ENCODE results near the gene CLEC18A.
"Not testable (repeated sequence)": the region's sequence is repeated elsewhere in the genome, so short reads cannot be mapped to it uniquely, and the experiment has no call there.

The CLEC18A gene

DNA sequence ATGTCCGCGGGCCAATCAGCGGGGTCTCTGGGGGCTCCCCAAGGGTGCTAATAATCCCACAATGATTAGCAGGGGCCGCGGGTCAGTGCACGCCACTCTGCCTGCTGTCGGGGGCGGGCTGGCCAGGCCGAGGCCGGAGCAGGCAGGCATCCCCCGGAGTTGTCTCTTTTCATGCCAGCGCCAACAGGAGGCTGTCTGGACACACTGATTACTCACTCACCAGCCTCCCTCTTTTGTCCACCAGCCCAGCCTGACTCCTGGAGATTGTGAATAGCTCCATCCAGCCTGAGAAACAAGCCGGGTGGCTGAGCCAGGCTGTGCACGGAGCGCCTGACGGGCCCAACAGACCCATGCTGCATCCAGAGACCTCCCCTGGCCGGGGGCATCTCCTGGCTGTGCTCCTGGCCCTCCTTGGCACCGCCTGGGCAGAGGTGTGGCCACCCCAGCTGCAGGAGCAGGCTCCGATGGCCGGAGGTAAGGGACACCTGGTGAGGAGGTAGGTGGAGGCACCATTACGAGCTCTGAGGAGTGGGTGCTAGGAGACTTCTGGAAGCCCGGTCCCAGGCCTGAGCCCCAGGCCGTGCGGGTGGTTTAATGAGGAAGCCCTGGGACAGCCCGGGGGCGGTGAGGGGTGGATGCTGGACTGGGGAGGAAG, at the start of gene CLEC18A:
Gene CLEC18A (plus strand): TSS at position 318 of the 655 bp plus-strand sequence. CDS start 33 bp downstream, at position 351.
- CTCF ChIA-PET; H3K27ac ChIP-seq (ENCODE audit: extremely low read depth, low read depth, low read length); H3K9me3 ChIP-seq (ENCODE audit: control insufficient read depth, insufficient read depth, low read depth, low read length); H3K4me3 ChIP-seq (ENCODE audit: low read depth, low read length); POLR2A ChIA-PET; H3K36me3 ChIP-seq (ENCODE audit: control insufficient read depth in 2 of 2, insufficient read depth in 1 of 2, low read length in 2 of 2); H3K4me1 ChIP-seq (ENCODE audit: control insufficient read depth, insufficient read depth, low read length): not testable (repeated sequence)

DNA sequence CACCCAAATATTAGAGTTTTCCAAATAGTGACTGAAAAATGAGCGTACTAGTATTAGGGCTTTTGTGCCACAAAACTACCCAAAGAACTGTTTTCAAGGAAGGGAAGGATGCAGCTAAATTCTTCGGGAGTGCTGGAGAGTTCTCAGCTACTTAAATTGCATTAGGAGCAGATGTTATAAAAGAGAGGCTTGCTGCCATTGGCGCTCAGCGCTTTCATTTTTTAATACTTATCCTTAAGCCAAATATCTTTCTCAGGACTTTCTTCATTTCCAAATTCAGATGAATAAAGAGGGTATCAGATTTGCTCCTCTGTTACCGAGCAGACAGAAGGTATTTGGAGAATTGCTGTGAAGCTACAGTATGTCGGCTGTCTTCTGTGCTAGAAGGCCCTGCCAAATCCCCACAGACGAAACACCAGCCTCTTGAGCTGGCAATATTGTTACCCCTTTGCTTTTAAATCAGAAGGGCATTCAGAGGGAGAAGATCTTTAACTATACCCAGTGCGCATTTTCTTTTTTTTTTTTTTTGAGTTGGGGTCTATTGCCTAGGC, 47.2 kb upstream of the CLEC18A start:
- Histone ChIP-seq H3K4me1 (ENCODE audit: control insufficient read depth, insufficient read depth, low read length) (no peaks in the 10 kb centered on the region), H3K36me3 (ENCODE audit: control insufficient read depth in 2 of 2, insufficient read depth in 1 of 2, low read length in 2 of 2) (peaks cover 0 to 5% of the 10 kb centered on the region in 2 experiments; a peak in 1 of 3 replicates), H3K4me3 (ENCODE audit: low read depth, low read length) (no peak overlapping the region), H3K27ac (ENCODE audit: extremely low read depth, low read depth, low read length) (no peak overlapping the region), H3K9me3 (ENCODE audit: control insufficient read depth, insufficient read depth, low read depth, low read length) (no peaks in the 10 kb centered on the region)
- ChIA-PET CTCF (interaction anchor here (0.5 to 2.3 kb wide), 3 partner anchors 26 to 251 kb away, joined by 3 to 11 read pairs (median 4); no protein-coding TSS in a partner anchor), POLR2A (interaction anchor here (0.6 kb wide), 1 partner anchor 382 kb away, joined by 4 read pairs; no protein-coding TSS in a partner anchor)
- TF ChIP-seq ZNF10 (tag by site-specific recombination; IDR thresholded peaks at IDR 0.05): no peak
- no peak for TF ChIP-seq TCF7L2 (IDR thresholded peaks at IDR 0.05; ENCODE audit: borderline replicate concordance, low read depth, low read length)
- no peak for TF ChIP-seq SCRT2 (tag by site-specific recombination; IDR thresholded peaks at IDR 0.05)

DNA sequence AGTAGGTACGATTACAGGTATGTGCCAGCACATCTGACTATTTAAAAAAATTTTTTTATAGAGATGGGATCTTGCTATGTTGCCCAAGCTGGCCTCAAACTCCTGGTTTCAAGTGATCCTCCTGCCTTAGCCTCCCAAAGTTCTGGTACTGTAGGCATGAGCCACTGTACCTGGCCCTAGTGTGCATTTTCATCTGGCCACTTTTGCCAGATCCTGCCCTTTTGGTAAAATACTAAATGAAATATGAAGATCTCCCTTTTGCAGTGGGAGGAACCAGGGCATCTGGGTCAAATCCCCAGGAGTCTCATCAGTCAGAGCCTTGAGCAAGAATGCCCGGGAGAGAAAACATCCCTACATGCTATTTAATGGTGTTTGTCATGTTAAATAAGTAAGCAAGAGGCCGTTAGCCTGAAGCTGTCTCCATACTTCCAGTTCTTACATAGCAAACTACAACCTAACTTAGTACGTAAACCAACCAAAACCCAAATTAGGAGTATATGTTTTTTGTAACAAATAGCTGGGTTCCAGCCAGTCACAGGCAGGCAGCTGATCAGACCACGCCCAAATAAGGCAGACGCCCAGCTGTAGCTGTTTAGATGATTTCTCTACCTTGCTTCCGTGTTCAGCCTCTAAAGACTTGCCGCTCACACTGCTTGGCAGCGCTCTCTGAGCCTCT, 46.5 kb upstream of the CLEC18A start:
- Histone ChIP-seq H3K4me3 (ENCODE audit: low read depth, low read length) (no peak overlapping the region), H3K9me3 (ENCODE audit: control insufficient read depth, insufficient read depth, low read depth, low read length) (no peaks in the 10 kb centered on the region), H3K27ac (ENCODE audit: extremely low read depth, low read depth, low read length) (no peak overlapping the region), H3K36me3 (ENCODE audit: control insufficient read depth in 2 of 2, insufficient read depth in 1 of 2, low read length in 2 of 2) (peaks cover 0 to 12% of the 10 kb centered on the region in 2 experiments; a peak in 1 of 3 replicates), H3K4me1 (ENCODE audit: control insufficient read depth, insufficient read depth, low read length) (no peaks in the 10 kb centered on the region)
- POLR2A ChIA-PET: interaction anchor here (1.8 kb wide), 1 partner anchor 13 kb away, joined by 3 read pairs; no protein-coding TSS in a partner anchor
- TF ChIP-seq KLF10 (tag by site-specific recombination; IDR thresholded peaks at IDR 0.05) (no peak), ZIC2 (tag by site-specific recombination; IDR thresholded peaks at IDR 0.05) (no peak), ZNF19 (tag by site-specific recombination; IDR thresholded peaks at IDR 0.05; ENCODE audit: low read depth) (no peak), RBAK (tag by site-specific recombination; IDR thresholded peaks at IDR 0.05) (no peak), ZNF404 (tag by site-specific recombination; IDR thresholded peaks at IDR 0.05) (no peak), ZNF175 (tag by site-specific recombination; IDR thresholded peaks at IDR 0.05) (no peak), ZNF623 (tag by site-specific recombination; IDR thresholded peaks at IDR 0.05) (no peak), OSR2 (tag by site-specific recombination; IDR thresholded peaks at IDR 0.05) (no peak), ZBTB21 (tag by site-specific recombination; IDR thresholded peaks at IDR 0.05) (no peak)
- TF ChIP-seq, protein P1, sequence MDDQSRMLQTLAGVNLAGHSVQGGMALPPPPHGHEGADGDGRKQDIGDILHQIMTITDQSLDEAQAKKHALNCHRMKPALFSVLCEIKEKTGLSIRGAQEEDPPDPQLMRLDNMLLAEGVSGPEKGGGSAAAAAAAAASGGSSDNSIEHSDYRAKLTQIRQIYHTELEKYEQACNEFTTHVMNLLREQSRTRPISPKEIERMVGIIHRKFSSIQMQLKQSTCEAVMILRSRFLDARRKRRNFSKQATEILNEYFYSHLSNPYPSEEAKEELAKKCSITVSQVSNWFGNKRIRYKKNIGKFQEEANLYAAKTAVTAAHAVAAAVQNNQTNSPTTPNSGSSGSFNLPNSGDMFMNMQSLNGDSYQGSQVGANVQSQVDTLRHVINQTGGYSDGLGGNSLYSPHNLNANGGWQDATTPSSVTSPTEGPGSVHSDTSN (CRISPR knock-in tag; IDR thresholded peaks at IDR 0.05): no peak
- TF ChIP-seq, protein P2, sequence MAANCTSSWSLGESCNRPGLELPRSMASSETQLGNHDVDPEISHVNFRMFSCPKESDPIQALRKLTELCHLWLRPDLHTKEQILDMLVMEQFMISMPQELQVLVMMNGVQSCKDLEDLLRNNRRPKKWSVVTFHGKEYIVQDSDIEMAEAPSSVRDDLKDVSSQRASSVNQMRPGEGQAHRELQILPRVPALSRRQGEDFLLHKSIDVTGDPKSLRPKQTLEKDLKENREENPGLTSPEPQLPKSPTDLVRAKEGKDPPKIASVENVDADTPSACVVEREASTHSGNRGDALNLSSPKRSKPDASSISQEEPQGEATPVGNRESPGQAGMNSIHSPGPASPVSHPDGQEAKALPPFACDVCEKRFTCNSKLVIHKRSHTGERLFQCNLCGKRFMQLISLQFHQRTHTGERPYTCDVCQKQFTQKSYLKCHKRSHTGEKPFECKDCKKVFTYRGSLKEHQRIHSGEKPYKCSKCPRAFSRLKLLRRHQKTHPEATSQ (tag by site-specific recombination; IDR thresholded peaks at IDR 0.05): no peak
- TF ChIP-seq, protein P3, sequence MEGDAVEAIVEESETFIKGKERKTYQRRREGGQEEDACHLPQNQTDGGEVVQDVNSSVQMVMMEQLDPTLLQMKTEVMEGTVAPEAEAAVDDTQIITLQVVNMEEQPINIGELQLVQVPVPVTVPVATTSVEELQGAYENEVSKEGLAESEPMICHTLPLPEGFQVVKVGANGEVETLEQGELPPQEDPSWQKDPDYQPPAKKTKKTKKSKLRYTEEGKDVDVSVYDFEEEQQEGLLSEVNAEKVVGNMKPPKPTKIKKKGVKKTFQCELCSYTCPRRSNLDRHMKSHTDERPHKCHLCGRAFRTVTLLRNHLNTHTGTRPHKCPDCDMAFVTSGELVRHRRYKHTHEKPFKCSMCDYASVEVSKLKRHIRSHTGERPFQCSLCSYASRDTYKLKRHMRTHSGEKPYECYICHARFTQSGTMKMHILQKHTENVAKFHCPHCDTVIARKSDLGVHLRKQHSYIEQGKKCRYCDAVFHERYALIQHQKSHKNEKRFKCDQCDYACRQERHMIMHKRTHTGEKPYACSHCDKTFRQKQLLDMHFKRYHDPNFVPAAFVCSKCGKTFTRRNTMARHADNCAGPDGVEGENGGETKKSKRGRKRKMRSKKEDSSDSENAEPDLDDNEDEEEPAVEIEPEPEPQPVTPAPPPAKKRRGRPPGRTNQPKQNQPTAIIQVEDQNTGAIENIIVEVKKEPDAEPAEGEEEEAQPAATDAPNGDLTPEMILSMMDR (tag by site-specific recombination; IDR thresholded peaks at IDR 0.05): no peak
- CTCF ChIA-PET: no interaction called here

Data from HEK293 (cell line).